ENCODE measurements around the gene DOCK11. TPM values are rescaled to one million over a fixed set of nuclear protein-coding genes. Genes with fewer than 3 reads are reported as not detected.

Gene DOCK11
- polyA plus RNA-seq, 1 donor from 2014 or later, result 37.2 TPM

DNA sequence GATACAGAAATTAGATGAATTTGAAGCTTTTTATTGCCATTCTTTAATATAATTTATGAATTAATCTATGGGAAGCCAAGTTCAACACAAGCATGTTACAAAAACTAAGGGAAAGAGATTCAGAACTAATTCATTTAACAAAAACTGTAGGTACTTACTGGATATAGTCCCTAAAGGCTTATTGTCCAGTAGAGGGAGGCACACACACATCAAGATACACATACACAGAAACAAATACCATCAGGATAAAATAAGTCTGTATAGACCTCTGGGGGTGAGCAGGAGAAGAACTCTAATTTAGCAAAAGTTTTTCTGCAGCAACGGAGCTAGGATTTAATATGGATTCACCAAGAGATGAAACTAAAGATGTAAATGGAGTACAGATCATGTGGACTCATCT is 148.8 kb downstream of the DOCK11 start:
- no peak for TF ChIP-seq SMC3 (conservative IDR thresholded peaks at IDR 0.05; ENCODE audit: poor library complexity)
- no peak for TF ChIP-seq MXI1 (conservative IDR thresholded peaks at IDR 0.05; ENCODE audit: poor library complexity, severe bottlenecking)
- TF ChIP-seq EZH2 (IDR thresholded peaks at IDR 0.05; ENCODE audit: borderline replicate concordance, insufficient read depth, low read length, poor library complexity, severe bottlenecking), result no peak
- TF ChIP-seq RAD21 (conservative IDR thresholded peaks at IDR 0.05), result no peak
- TF ChIP-seq, protein P1, sequence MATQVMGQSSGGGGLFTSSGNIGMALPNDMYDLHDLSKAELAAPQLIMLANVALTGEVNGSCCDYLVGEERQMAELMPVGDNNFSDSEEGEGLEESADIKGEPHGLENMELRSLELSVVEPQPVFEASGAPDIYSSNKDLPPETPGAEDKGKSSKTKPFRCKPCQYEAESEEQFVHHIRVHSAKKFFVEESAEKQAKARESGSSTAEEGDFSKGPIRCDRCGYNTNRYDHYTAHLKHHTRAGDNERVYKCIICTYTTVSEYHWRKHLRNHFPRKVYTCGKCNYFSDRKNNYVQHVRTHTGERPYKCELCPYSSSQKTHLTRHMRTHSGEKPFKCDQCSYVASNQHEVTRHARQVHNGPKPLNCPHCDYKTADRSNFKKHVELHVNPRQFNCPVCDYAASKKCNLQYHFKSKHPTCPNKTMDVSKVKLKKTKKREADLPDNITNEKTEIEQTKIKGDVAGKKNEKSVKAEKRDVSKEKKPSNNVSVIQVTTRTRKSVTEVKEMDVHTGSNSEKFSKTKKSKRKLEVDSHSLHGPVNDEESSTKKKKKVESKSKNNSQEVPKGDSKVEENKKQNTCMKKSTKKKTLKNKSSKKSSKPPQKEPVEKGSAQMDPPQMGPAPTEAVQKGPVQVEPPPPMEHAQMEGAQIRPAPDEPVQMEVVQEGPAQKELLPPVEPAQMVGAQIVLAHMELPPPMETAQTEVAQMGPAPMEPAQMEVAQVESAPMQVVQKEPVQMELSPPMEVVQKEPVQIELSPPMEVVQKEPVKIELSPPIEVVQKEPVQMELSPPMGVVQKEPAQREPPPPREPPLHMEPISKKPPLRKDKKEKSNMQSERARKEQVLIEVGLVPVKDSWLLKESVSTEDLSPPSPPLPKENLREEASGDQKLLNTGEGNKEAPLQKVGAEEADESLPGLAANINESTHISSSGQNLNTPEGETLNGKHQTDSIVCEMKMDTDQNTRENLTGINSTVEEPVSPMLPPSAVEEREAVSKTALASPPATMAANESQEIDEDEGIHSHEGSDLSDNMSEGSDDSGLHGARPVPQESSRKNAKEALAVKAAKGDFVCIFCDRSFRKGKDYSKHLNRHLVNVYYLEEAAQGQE (IDR thresholded peaks at IDR 0.05; ENCODE audit: borderline replicate concordance), result no peak
- TF ChIP-seq POLR2AphosphoS5 (IDR thresholded peaks at IDR 0.05), result no peak
- TF ChIP-seq, protein P2, sequence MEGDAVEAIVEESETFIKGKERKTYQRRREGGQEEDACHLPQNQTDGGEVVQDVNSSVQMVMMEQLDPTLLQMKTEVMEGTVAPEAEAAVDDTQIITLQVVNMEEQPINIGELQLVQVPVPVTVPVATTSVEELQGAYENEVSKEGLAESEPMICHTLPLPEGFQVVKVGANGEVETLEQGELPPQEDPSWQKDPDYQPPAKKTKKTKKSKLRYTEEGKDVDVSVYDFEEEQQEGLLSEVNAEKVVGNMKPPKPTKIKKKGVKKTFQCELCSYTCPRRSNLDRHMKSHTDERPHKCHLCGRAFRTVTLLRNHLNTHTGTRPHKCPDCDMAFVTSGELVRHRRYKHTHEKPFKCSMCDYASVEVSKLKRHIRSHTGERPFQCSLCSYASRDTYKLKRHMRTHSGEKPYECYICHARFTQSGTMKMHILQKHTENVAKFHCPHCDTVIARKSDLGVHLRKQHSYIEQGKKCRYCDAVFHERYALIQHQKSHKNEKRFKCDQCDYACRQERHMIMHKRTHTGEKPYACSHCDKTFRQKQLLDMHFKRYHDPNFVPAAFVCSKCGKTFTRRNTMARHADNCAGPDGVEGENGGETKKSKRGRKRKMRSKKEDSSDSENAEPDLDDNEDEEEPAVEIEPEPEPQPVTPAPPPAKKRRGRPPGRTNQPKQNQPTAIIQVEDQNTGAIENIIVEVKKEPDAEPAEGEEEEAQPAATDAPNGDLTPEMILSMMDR (IDR thresholded peaks at IDR 0.05; ENCODE audit: poor library complexity, severe bottlenecking), result no peak
- TF ChIP-seq EP300 (conservative IDR thresholded peaks at IDR 0.05; ENCODE audit: poor library complexity, severe bottlenecking), result no peak
- no peak for TF ChIP-seq TAF1 (IDR thresholded peaks at IDR 0.05; ENCODE audit: low read depth)
- H3K36me3 ChIP-seq (ENCODE audit: insufficient read depth, low read length), result no peaks in the 10 kb centered on the region
- H3K27me3 ChIP-seq (ENCODE audit: insufficient read depth, low read depth, low read length), result no peaks in the 10 kb centered on the region

DNA sequence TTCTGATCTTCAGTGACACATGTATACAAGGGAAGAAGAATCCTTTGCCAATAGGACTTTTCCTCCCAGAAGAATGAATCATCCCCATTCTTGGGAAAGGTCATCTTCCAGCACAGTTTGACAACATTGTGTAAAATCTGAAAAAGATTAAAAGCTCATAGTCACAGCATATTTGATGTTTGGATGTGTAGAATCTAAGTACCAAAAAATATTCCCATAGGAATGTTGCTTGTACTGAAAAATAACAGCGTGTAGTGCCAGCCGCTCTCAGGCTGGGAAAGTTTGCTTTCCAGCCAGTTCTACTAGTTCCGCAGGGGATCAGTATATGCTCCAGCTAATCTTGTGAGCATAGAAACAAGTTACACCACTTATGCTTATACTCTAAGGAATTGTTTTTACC is 157.1 kb downstream of the DOCK11 start:
- H3K79me2 ChIP-seq (replicated peaks; ENCODE audit: insufficient read depth, low read length), result no peaks in the 10 kb centered on the region
- no peaks in the 10 kb centered on the region for H3K9me2 ChIP-seq (ENCODE audit: insufficient read depth, low read length)
- H3K9ac ChIP-seq (ENCODE audit: low read length), result no peak overlapping the region
- no peaks in the 10 kb centered on the region for H3K9me3 ChIP-seq (ENCODE audit: low read length)
- H2AFZ ChIP-seq (ENCODE audit: low read depth, low read length), result no peak overlapping the region
- no peak overlapping the region for H3K4me2 ChIP-seq (ENCODE audit: low read length)
- TF ChIP-seq POLR2AphosphoS5 (IDR thresholded peaks at IDR 0.05) (no peak), SMC3 (conservative IDR thresholded peaks at IDR 0.05; ENCODE audit: poor library complexity) (no peak), RAD21 (conservative IDR thresholded peaks at IDR 0.05) (no peak), TAF1 (IDR thresholded peaks at IDR 0.05; ENCODE audit: low read depth) (no peak), MXI1 (conservative IDR thresholded peaks at IDR 0.05; ENCODE audit: poor library complexity, severe bottlenecking) (no peak), EZH2 (IDR thresholded peaks at IDR 0.05; ENCODE audit: borderline replicate concordance, insufficient read depth, low read length, poor library complexity, severe bottlenecking) (no peak), EP300 (conservative IDR thresholded peaks at IDR 0.05; ENCODE audit: poor library complexity, severe bottlenecking) (no peak)
- TF ChIP-seq, protein P2 (IDR thresholded peaks at IDR 0.05; ENCODE audit: poor library complexity, severe bottlenecking), result no peak
- TF ChIP-seq, protein P1 (IDR thresholded peaks at IDR 0.05; ENCODE audit: borderline replicate concordance), result no peak
- no peaks in the 10 kb centered on the region for H3K27me3 ChIP-seq (ENCODE audit: insufficient read depth, low read depth, low read length)
- no peaks in the 10 kb centered on the region for H3F3A ChIP-seq (ENCODE audit: insufficient read depth, low read length, poor library complexity, severe bottlenecking)
- no peak overlapping the region for H3K27ac ChIP-seq (ENCODE audit: low read length)
- H3K36me3 ChIP-seq (ENCODE audit: insufficient read depth, low read length), result no peaks in the 10 kb centered on the region
- H4K20me1 ChIP-seq (ENCODE audit: insufficient read depth), result no peaks in the 10 kb centered on the region
- H3K4me3 ChIP-seq (ENCODE audit: low read length), result no peak overlapping the region

More for the DNA sequence above, 148.8 kb downstream of the DOCK11 start:
- Histone ChIP-seq H3K9me2 (ENCODE audit: insufficient read depth, low read length) (no peaks in the 10 kb centered on the region), H3K27ac (ENCODE audit: low read length) (no peak overlapping the region), H3K9ac (ENCODE audit: low read length) (no peak overlapping the region), H4K20me1 (ENCODE audit: insufficient read depth) (no peaks in the 10 kb centered on the region), H3K4me2 (ENCODE audit: low read length) (no peak overlapping the region), H2AFZ (ENCODE audit: low read depth, low read length) (no peak overlapping the region), H3F3A (ENCODE audit: insufficient read depth, low read length, poor library complexity, severe bottlenecking) (no peaks in the 10 kb centered on the region), H3K79me2 (replicated peaks; ENCODE audit: insufficient read depth, low read length) (no peaks in the 10 kb centered on the region), H3K4me3 (ENCODE audit: low read length) (no peak overlapping the region), H3K9me3 (ENCODE audit: low read length) (no peaks in the 10 kb centered on the region)

All from neural cell (in vitro differentiated cells).